ENCODE measurements around the gene KCNQ5. TPM values are rescaled to one million over a fixed set of nuclear protein-coding genes. Genes with fewer than 3 reads are reported as not detected.

KCNQ5 gene
- total and polyA plus RNA-seq, 2 of the 8 experiments (the other 6 are each of a cell fraction or from before 2014, with no cell fraction given), result 0.83 to 1.2 TPM

DNA sequence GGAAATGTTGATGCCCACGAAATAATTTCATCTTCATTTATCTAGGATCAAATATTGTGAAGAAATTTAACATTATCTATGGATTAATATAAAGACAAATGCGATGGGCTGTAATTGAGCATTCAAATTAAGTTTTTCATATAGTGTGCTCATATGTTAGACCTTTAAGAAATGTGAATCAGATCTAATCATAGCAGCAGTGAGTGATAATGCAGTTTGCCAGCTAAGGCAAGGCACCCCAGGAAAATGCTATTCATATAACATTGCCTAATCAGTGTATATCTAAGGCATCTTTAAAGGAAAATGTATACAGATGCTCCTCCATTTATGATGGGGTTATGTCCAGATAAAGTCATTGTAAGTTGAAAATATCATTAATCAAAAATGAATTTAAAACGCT is 135.2 kb downstream of the KCNQ5 start:
- no peak overlapping the region for H3K27ac ChIP-seq (ENCODE audit: low read depth, low read length)
- no peak overlapping the region for H3K4ac ChIP-seq (replicated peaks; ENCODE audit: insufficient read length, low read depth, low read length)
- H3K23ac ChIP-seq (ENCODE audit: insufficient read length), result no peak overlapping the region
- no peak overlapping the region for H3K4me3 ChIP-seq (ENCODE audit: extremely low read depth in 1 of 4, insufficient read depth in 2 of 4, low read depth in 3 of 4, low read length in 4 of 4)
- H3K23me2 ChIP-seq (ENCODE audit: low read depth, low read length), result no peaks in the 10 kb centered on the region
- H3K4me1 ChIP-seq (replicated peaks in 1 of 4; ENCODE audit: control insufficient read depth in 3 of 4, insufficient read depth in 4 of 4, low read length in 3 of 4), result no peaks in the 10 kb centered on the region
- H2BK12ac ChIP-seq (ENCODE audit: low read depth, low read length), result no peak overlapping the region
- no peak overlapping the region for H2BK120ac ChIP-seq (replicated peaks; ENCODE audit: low read depth, low read length)
- H2AFZ ChIP-seq (ENCODE audit: low read length), result no peak overlapping the region
- no peak overlapping the region for H2BK20ac ChIP-seq (ENCODE audit: low read length)
- TF ChIP-seq CHD2 (IDR thresholded peaks at IDR 0.05; ENCODE audit: low read length) (no peak), HDAC2 (IDR thresholded peaks at IDR 0.05; ENCODE audit: borderline replicate concordance in 1 of 2, low read depth in 2 of 2, low read length in 2 of 2) (no peak), RAD21 (IDR thresholded peaks at IDR 0.05 in 1 of 2, conservative IDR thresholded peaks at IDR 0.05 in 1 of 2; ENCODE audit: low read depth in 2 of 2, low read length in 2 of 2) (no peak), RBBP5 (IDR thresholded peaks at IDR 0.05; ENCODE audit: borderline replicate concordance, low read depth, low read length) (no peak), BRCA1 (IDR thresholded peaks at IDR 0.05; ENCODE audit: low read depth, low read length) (no peak)
- no peak overlapping the region for H4K91ac ChIP-seq (replicated peaks; ENCODE audit: insufficient read length, low read length)
- H2AK5ac ChIP-seq (ENCODE audit: low read depth, low read length), result no peak overlapping the region
- H3K36me3 ChIP-seq (ENCODE audit: control insufficient read depth in 2 of 4, insufficient read depth in 4 of 4, low read length in 3 of 4), result no peaks in the 10 kb centered on the region
- FAIRE-seq (no peak), DNase-seq (ENCODE audit: low read depth in 1 of 2, low spot score in 2 of 2) (no peak)
- H3K27me3 ChIP-seq (replicated peaks in 1 of 4; ENCODE audit: control insufficient read depth in 3 of 4, extremely low read depth in 1 of 4, insufficient read depth in 3 of 4, low read length in 3 of 4), result no peaks in the 10 kb centered on the region
- no peak overlapping the region for H2BK15ac ChIP-seq (ENCODE audit: low read length)
- H3K9me3 ChIP-seq (ENCODE audit: insufficient read depth in 2 of 2, low read depth in 1 of 2, low read length in 1 of 2), result no peaks in the 10 kb centered on the region
- H3K14ac ChIP-seq (ENCODE audit: insufficient read length), result no peak overlapping the region
- CTCF ChIA-PET (ENCODE audit: partially characterized antibody), result no interaction called here
- no peak overlapping the region for H4K8ac ChIP-seq (ENCODE audit: extremely low read depth, insufficient read depth, low read length)
- H3K18ac ChIP-seq (ENCODE audit: extremely low read depth, low read length), result no peak overlapping the region
- no peaks in the 10 kb centered on the region for H4K20me1 ChIP-seq (replicated peaks in 1 of 2; ENCODE audit: control insufficient read depth in 1 of 2, insufficient read depth in 2 of 2, low read length in 2 of 2)
- no peak overlapping the region for H2BK5ac ChIP-seq (ENCODE audit: low read depth, low read length)
- no peaks in the 10 kb centered on the region for H3K79me1 ChIP-seq (ENCODE audit: low read depth, low read length)
- POLR2A ChIA-PET (ENCODE audit: partially characterized antibody), result no interaction called here
- no peak overlapping the region for H4K5ac ChIP-seq (ENCODE audit: insufficient read length, low read depth, low read length)
- 92% methylated on average over 3 of the region's 3 CpGs; no CpG with 5 or more reads in 1 of the 2 experiments for WGBS, 2 experiments (ENCODE audit: extremely low coverage in 1 of 2, insufficient coverage in 1 of 2, insufficient read length in 1 of 2, insufficient replicate concordance in 2 of 2, low coverage in 1 of 2, low lambda C conversion rate in 2 of 2, missing lambda C conversion rate in 1 of 2)
- H3K56ac ChIP-seq (replicated peaks; ENCODE audit: insufficient read length, low read depth, low read length), result no peak overlapping the region
- no peak overlapping the region for H3K4me2 ChIP-seq (ENCODE audit: insufficient read depth in 1 of 2, low read depth in 2 of 2, low read length in 2 of 2)
- H3K9ac ChIP-seq (replicated peaks in 1 of 4; ENCODE audit: extremely low read depth in 1 of 4, low read depth in 3 of 4, low read length in 3 of 4), result no peak overlapping the region
- H3K79me2 ChIP-seq (ENCODE audit: control insufficient read depth in 1 of 2, insufficient read depth in 2 of 2, low read length in 2 of 2), result no peaks in the 10 kb centered on the region

All from H1 (cell line).